Stimulated activated CD4-positive, alpha-beta T cell treated with anti-CD3 and anti-CD28 coated beads, Interleukin-2, amount 100 ng/mL, for 48 hours (primary cell): ENCODE data around the gene FPR2.
"Not testable (repeated sequence)": the region's sequence is repeated elsewhere in the genome, so short reads cannot be mapped to it uniquely, and the experiment has no call there.

ENCODE experiments used
- DNase-seq, 2 donors: peaks; one replicate each; pipeline ENCODE4 v3.0.0-alpha.2; 2020

Gene FPR2

GRCh38 chr19:51784922-51785690 lies 24.1 kb downstream of the FPR2 start:
- DNase-seq: peak; percentile 35 to 36

- no peak for DNase-seq
These were observed 25.9 kb downstream of the FPR2 start for GRCh38 chr19:51786646-51787494.

- DNase-seq: no peak
These were observed 27.0 kb downstream of the FPR2 start for GRCh38 chr19:51788029-51788428.

GRCh38 chr19:51789061-51789795 lies 28.2 kb downstream of the FPR2 start:
- DNase-seq: no peak

- no peak for DNase-seq
These were observed 32.0 kb downstream of the FPR2 start for GRCh38 chr19:51792932-51793331.

- no peak for DNase-seq
These were observed 33.0 kb downstream of the FPR2 start for GRCh38 chr19:51793994-51794393.

- no peak for DNase-seq
These were observed 34.0 kb downstream of the FPR2 start, which contains the start of gene FPR3 for GRCh38 chr19:51794885-51795490. Gene FPR3 (plus strand): TSS chr19:51795157. CDS start chr19:51823749, 28,592 bp downstream.

GRCh38 chr19:51796195-51796679 lies 35.3 kb downstream of the FPR2 start:
- DNase-seq: no peak

- no peak for DNase-seq
These were observed 36.5 kb downstream of the FPR2 start for GRCh38 chr19:51797480-51797879.

- no peak for DNase-seq
These were observed 37.1 kb downstream of the FPR2 start for GRCh38 chr19:51798062-51798461.

- DNase-seq: no peak
These were observed 38.2 kb downstream of the FPR2 start for GRCh38 chr19:51799034-51799773.

- DNase-seq: no peak
These were observed 38.9 kb downstream of the FPR2 start for GRCh38 chr19:51799774-51800472.

GRCh38 chr19:51800473-51801244 lies 39.7 kb downstream of the FPR2 start:
- DNase-seq: no peak

GRCh38 chr19:51802775-51803174 lies 41.8 kb downstream of the FPR2 start:
- DNase-seq: no peak

- DNase-seq: no peak
These were observed 42.5 kb downstream of the FPR2 start for GRCh38 chr19:51803519-51803918.

- no peak for DNase-seq
These were observed 43.0 kb downstream of the FPR2 start for GRCh38 chr19:51803967-51804366.

GRCh38 chr19:51804789-51805188 lies 43.8 kb downstream of the FPR2 start:
- not testable (repeated sequence) for DNase-seq

- not testable (repeated sequence) for DNase-seq
These were observed 44.4 kb downstream of the FPR2 start for GRCh38 chr19:51805396-51805795.

GRCh38 chr19:51806571-51806970 lies 45.6 kb downstream of the FPR2 start:
- DNase-seq: not testable (repeated sequence)

GRCh38 chr19:51807111-51807701 lies 46.2 kb downstream of the FPR2 start:
- no peak for DNase-seq
